ENCODE data around the gene BRD7.
A peak's percentile ranks its signal among the peaks of the same experiment; 100 is the strongest.

Gene BRD7

DNA sequence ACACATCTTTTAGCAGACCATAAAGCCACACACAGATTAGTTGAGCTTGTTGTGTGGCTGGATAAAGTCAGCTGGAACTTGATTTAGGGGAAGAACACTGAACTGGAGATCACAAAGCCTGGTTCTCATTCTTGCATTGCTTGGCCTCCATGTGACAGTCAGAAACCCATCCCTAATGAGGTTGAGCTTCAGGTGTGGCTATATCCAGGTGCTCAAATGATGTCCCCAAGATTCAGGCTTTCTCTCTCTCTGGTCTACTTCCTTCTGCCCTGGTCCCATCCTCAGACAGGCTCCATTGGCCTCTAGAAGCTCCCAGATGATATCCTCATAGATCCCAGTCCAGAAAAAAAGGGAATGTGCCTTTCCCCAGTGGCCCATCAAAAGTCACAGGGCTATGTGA lies 9.6 kb upstream of the BRD7 start:
- intact Hi-C loops (cut with micrococcal nuclease) = loop anchor here (10.0 kb wide), 1 partner anchor 166 kb away; the partner anchor contains the start of gene NKD1
- Mint-ChIP-seq H3K9me3 (no peaks in the 10 kb centered on the region), H3K36me3 (ENCODE audit: low read depth) (no peaks in the 10 kb centered on the region), H3K27me3 (peaks cover 13% of the 10 kb centered on the region), H3K4me1 (ENCODE audit: low read depth) (peaks cover 6% of the 10 kb centered on the region), H3K27ac (no peak overlapping the region), H3K4me3 (no peak overlapping the region)

DNA sequence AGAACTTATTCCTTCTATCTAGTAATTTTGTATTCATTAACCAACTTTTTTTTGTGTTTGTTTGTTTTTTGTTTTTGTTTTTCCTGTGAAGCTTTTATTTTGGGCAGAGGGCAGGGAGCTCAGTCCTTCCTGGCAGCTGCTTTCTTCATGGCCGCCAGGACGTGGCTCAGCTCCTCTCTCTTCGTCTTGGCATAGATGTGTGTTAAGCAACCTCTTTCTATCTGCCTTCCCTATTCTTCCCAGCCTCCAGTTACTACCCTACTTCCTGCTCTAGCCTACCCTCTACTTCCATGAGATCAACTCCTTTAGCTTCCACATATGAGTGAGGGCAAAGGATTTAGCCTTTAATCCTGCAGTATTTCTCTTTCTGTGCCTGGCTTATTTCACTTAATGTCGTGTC lies 8.2 kb upstream of the BRD7 start:
- Mint-ChIP-seq H3K27ac (no peak overlapping the region), H3K36me3 (ENCODE audit: low read depth) (no peaks in the 10 kb centered on the region), H3K9me3 (no peaks in the 10 kb centered on the region), H3K4me3 (no peak overlapping the region), H3K27me3 (peaks cover 13% of the 10 kb centered on the region), H3K4me1 (ENCODE audit: low read depth) (peaks cover 6% of the 10 kb centered on the region)
- intact Hi-C loops (cut with micrococcal nuclease) = loop anchor here (10.0 kb wide), 1 partner anchor 168 kb away; the partner anchor contains the start of gene NKD1

DNA sequence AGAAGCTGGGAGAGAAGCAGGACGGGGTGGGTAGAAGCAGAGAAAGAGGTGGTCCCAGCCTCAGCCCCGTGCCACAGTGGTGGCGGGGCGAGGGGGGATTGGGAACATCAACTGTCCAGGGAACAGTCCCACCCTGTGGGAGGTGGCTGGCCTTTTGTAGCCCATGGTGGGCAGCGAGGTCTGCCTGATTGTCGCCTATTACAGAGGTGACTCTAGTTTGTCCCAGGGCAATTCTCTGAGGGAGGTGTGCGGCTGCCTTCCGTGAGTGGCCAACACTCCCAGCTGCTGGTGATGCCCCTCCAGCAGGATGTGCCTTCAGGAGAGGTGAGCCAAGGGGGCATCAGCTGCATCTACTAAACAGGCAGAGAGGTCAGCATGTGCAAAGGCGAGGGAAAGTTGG lies 5.0 kb upstream of the BRD7 start:
- Mint-ChIP-seq H3K36me3 (ENCODE audit: low read depth) (no peaks in the 10 kb centered on the region), H3K27me3 (peaks cover 14% of the 10 kb centered on the region), H3K27ac (no peak overlapping the region), H3K4me1 (ENCODE audit: low read depth) (peaks cover 12% of the 10 kb centered on the region), H3K4me3 (no peak overlapping the region), H3K9me3 (no peaks in the 10 kb centered on the region)
- intact Hi-C loops (cut with micrococcal nuclease) = loop anchor here (10.0 kb wide), 1 partner anchor 171 kb away; the partner anchor contains the start of gene NKD1

DNA sequence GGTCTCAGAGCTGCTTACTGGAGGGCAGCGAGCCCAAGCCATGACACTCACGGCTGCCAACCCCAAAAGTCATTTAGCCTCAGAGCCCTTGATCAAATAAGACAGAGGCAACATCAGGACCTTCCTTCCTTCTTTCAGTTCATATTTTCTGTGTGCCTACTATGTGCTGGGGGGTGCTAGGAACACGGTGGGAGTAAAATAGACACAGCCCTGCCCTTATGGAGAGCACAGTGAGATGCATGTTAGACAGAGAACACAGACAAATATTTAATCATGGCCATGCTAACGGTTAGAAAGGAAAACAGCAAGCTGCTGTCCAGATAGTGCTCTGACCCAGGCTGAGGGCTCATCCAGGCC lies 4.5 kb upstream of the BRD7 start:
- intact Hi-C loops (cut with micrococcal nuclease) = loop anchor here (10.0 kb wide), 1 partner anchor 171 kb away; the partner anchor contains the start of gene NKD1
- H3K27me3 Mint-ChIP-seq = peaks cover 14% of the 10 kb centered on the region
- no peaks in the 10 kb centered on the region for H3K36me3 Mint-ChIP-seq (ENCODE audit: low read depth)
- H3K9me3 Mint-ChIP-seq = no peaks in the 10 kb centered on the region
- H3K4me1 Mint-ChIP-seq (ENCODE audit: low read depth) = peaks cover 12% of the 10 kb centered on the region
- H3K27ac Mint-ChIP-seq = no peak overlapping the region
- H3K4me3 Mint-ChIP-seq = no peak overlapping the region

DNA sequence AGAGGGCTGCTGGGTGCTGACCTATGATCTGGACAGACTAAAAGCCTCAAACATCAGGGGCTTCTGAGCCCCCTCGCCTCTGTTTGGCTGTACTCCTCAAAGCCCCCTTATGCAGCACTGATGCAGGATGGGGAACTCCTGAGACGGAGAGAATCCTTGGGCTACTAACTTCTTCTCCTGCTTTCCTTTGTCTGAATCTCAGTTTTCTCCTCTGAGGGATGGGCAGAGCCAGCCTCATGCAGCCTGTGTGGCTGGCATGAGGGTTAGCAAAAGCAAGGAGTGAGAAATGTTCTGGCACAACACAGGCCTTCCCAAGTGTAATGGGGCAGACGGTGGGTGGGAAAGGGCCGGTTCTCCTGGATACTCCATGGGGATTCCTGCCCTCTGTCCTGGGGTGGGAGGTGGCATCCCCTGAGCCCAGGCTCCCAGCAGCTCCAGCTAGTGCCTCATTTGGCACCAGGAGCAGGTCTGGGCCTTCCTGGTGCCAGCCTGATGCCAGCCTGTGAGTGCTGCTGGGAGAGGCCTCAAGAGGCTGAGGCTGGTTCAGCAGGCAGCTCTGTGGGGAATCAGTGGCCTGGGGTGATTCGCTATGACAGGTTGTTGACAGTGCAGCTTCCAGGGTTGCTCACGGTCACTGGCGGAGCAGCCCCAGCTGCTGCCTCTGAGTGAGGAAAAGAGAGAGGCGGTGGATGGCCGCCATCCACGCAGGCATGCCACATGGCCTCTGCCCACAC lies 4.0 kb upstream of the BRD7 start:
- Mint-ChIP-seq H3K27me3 (peaks cover 14% of the 10 kb centered on the region), H3K4me1 (ENCODE audit: low read depth) (peaks cover 17% of the 10 kb centered on the region), H3K4me3 (no peak overlapping the region), H3K36me3 (ENCODE audit: low read depth) (no peaks in the 10 kb centered on the region), H3K9me3 (no peaks in the 10 kb centered on the region), H3K27ac (no peak overlapping the region)
- intact Hi-C loops (cut with micrococcal nuclease) = loop anchor here (10.0 kb wide), 1 partner anchor 172 kb away; the partner anchor contains the start of gene NKD1

DNA sequence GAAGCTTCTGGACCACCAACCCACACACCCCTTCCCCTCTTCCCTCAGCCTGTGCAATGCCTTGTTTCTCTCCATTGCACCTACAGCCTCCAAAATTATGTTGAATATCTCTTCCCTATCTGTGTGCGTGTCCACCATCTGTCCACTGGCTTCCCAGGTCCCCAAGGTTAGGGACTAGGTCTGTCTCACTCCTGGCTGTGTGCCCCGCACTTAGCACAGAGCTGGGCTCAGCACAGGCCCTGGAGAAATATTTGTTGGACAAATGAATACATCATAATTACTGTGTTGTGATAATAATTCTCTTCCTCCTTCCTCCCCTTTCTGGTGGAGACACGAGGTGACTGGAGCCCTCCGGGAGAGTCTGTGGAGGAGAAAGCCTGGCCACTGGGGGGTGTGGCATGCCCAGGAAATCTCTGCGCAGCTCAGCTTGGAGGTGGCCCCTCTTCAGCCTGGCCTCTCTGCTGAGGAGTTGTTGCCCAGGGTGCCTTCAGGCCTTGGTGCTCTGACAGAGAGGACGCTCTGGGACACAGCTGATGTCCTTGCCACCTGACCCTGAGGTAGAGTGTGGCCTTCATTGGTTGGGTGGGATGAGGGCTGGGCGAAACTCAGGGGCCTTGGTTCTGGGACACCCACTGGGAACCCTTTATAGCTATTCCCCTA lies 3.3 kb upstream of the BRD7 start:
- H3K9me3 Mint-ChIP-seq = no peaks in the 10 kb centered on the region
- H3K4me1 Mint-ChIP-seq (ENCODE audit: low read depth) = peaks cover 21% of the 10 kb centered on the region
- intact Hi-C loops (cut with micrococcal nuclease) = loop anchor here (10.0 kb wide), 1 partner anchor 173 kb away; the partner anchor contains the start of gene NKD1

DNA sequence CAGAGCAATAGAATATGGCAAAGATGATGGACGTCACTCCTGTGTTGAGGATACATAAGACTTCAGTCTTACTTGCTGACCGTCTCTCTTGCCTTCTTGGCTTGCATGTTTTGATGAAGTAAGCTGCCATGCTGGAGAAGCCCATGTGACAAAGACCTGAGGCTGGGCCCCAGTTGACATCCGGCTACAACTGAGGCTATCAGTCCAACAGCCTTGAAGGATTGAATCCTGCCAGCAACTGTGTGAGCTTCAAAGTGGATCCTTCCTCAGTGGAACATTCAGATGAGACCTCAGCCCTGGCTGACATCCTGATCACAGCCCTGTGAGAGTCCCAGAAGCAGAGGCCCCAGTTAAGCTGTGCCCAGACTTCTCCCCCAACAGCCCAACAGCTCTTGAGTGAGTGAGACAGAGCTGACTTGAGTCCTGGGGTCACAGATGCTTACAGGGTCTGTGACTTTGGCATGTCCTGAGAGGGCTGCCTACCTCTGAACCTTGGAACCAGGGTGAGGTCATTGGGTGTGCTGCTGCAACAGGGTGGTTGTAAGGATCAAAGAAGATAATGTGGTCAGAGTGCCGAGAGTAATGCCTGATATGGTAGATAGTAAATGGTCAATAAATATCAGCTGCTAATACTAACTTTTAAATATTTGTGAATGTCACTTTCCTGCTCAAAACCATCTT lies 2.4 kb upstream of the BRD7 start:
- Mint-ChIP-seq H3K4me1 (ENCODE audit: low read depth) (peaks cover 19% of the 10 kb centered on the region), H3K36me3 (ENCODE audit: low read depth) (no peaks in the 10 kb centered on the region), H3K9me3 (no peaks in the 10 kb centered on the region), H3K27me3 (peaks cover 14% of the 10 kb centered on the region), H3K4me3 (no peak overlapping the region), H3K27ac (no peak overlapping the region)
- intact Hi-C loops (cut with micrococcal nuclease) = loop anchor here (10.0 kb wide), 1 partner anchor 174 kb away; the partner anchor contains the start of gene NKD1

More for the DNA sequence above, 3.3 kb upstream of the BRD7 start:
- H3K4me3 Mint-ChIP-seq = no peak overlapping the region
- peaks cover 14% of the 10 kb centered on the region for H3K27me3 Mint-ChIP-seq
- H3K36me3 Mint-ChIP-seq (ENCODE audit: low read depth) = no peaks in the 10 kb centered on the region
- H3K27ac Mint-ChIP-seq = no peak overlapping the region

DNA sequence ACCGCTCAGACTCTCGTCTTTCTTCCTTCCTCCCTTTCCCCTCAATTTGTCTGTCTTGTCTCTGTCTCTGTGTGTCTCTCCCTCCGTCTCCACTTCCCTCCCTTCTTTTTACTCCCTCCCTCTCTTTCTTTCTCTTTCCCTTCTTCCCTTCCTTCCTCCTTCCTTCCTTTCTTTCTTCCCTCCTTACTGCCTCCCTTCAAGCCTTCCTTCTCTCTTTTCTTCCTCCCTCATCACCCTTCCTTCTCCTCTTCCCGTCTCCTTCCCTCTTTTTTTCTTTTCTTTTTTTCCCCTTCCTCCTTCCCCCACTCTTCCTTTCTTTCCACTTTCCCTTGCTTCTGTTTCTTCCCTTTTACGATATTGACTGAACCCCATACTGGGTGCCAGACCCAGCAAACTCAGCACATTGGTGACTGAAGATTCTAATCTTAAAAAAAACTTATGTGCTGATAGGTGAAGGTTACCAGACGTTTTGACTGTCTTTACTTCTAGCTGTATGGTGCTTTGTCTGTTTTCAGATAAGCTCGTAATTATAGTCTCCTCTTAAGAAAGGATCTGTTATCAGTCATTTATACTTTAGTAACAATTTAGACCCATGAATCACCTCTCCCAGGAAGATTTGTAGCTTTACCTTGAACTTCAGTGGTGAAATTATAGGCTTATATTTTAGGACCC lies 481 bp upstream of the BRD7 start:
- Mint-ChIP-seq H3K36me3 (ENCODE audit: low read depth) (peaks cover 18% of the 10 kb centered on the region), H3K4me3 (peak overlapping the region; percentile 79), H3K4me1 (ENCODE audit: low read depth) (peaks cover 33% of the 10 kb centered on the region), H3K9me3 (no peaks in the 10 kb centered on the region), H3K27ac (peak overlapping the region; percentile 84), H3K27me3 (peaks cover 9% of the 10 kb centered on the region)
- intact Hi-C loops (cut with micrococcal nuclease) = loop anchor here (10.0 kb wide), 4 partner anchors 214 to 436 kb away; partner anchors contain the start of genes CYLD and TENT4B

DNA sequence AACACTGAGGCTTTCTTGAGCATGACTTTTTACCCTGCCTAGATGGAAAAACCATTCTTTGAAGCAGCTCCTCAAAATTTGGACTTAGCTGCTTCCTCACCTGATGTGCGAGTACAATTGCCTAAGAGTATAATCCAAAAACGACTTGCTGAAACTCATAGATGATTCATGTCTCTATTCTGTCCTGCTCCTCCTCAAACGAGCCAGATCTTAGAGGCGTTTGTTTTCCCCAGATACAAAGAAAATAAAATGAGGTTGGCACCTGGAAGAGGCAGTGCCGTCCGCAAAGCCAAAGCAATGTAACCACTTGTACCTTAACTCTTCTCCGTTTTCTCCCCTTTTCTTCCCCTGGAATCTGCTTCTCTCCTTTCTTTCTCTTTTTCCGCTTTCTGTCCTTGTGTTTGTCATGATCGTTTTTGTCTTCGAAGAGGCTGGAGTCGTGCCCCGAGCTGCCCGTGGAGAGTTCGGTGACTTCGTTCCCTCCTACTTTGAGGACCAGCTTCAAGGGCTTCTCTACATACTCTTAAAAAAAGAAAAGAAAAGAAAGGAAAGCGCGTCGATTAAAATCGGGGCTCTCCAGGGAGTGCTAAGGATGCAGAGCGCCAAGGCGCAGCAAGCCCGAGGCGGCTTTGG lies 895 bp downstream of the BRD7 start:
- H3K4me3 Mint-ChIP-seq = peak overlapping the region; percentile 80

DNA sequence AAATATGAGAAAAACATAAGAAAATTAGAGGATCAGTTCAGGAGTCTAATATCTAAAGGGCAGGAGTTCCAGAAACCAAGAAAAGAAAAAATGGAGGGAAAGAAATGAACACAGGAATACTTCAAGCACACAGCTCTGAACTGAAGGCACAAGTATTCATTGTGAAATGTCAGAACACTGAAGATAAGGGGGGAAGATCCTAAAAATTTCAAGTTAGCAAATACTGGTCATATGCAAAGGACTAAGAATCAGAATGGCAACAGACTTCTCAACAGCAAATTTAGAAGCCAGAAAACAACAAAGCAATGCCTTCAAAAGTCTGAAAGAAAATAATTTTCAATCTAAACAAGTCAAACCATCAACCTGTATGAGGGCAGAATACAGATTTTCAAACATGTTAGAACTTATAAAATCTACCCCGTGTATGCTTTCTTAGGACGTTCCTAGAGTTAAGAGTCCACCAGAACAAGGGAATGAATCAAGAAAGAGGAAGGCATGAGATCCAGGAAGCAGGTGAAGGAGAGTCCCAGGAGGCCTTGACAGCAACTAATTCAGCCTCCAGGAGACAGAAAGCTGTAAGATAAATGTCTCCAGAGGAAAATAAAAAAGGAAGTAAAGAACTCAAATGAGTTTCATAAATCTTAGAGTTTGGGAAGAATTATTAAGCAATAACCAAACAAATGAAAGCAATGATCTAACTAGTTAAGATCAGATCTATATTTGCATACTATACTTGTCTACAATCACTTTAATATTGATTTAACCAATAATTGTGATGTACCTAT lies 2.8 kb downstream of the BRD7 start:
- intact Hi-C loops (cut with micrococcal nuclease) = loop anchor here (10.0 kb wide), 4 partner anchors 211 to 439 kb away; partner anchors contain the start of genes CYLD and TENT4B
- H3K4me3 Mint-ChIP-seq = no peak overlapping the region
- peaks cover 47% of the 10 kb centered on the region for H3K36me3 Mint-ChIP-seq (ENCODE audit: low read depth)
- H3K9me3 Mint-ChIP-seq = no peaks in the 10 kb centered on the region
- no peaks in the 10 kb centered on the region for H3K27me3 Mint-ChIP-seq
- peak overlapping the region; percentile 45 for H3K27ac Mint-ChIP-seq
- H3K4me1 Mint-ChIP-seq (ENCODE audit: low read depth) = peaks cover 43% of the 10 kb centered on the region

More for the DNA sequence above, 895 bp downstream of the BRD7 start:
- Mint-ChIP-seq H3K27ac (peak overlapping the region; percentile 63), H3K4me1 (ENCODE audit: low read depth) (peaks cover 38% of the 10 kb centered on the region), H3K36me3 (ENCODE audit: low read depth) (peaks cover 31% of the 10 kb centered on the region), H3K27me3 (peaks cover 3% of the 10 kb centered on the region), H3K9me3 (no peaks in the 10 kb centered on the region)
- intact Hi-C loops (cut with micrococcal nuclease) = loop anchor here (10.0 kb wide), 4 partner anchors 213 to 437 kb away; partner anchors contain the start of genes CYLD and TENT4B

DNA sequence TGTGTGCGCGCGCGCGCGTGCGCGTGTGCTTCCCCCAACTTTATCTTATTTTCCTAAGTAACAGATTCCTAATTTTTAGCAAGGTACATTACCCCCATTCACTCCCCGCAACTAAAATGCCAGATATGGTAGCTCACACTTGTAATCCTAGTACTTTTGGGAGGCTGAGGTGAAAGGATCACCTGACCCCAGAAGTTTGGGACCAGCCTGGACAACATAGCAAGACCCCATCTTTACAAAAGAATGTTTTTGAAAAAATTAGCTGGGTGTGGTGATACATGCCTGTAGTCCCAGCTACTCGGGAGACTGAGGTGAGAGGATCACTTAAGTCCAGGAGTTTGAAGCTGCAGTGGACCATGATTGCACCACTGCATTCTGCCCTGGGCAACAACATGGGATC lies 5.1 kb downstream of the BRD7 start:
- H3K27ac Mint-ChIP-seq = no peak overlapping the region
- no peaks in the 10 kb centered on the region for H3K27me3 Mint-ChIP-seq
- peaks cover 46% of the 10 kb centered on the region for H3K4me1 Mint-ChIP-seq (ENCODE audit: low read depth)
- H3K4me3 Mint-ChIP-seq = no peak overlapping the region
- no peaks in the 10 kb centered on the region for H3K9me3 Mint-ChIP-seq
- intact Hi-C loops (cut with micrococcal nuclease) = loop anchor here (10.0 kb wide), 4 partner anchors 209 to 441 kb away; partner anchors contain the start of genes CYLD and TENT4B
- H3K36me3 Mint-ChIP-seq (ENCODE audit: low read depth) = peaks cover 55% of the 10 kb centered on the region

DNA sequence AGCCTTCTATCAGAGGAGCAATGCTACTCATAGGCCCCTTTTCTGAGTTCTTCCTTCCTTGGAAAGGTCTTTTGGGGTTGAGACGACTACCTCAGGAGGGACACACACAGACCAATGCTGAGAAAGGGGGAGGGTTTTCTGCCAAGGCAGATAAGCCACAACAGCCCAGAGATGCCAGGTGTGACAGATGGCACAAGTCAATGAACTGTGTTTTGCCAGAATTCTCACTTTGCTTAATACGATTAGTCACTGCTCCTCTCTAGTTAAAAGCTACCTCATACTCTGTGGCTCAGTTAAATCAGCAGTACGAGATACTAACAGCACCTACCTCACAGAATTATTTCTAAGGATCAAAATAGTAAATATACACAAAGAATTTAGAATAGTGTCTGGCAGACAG lies 8.0 kb downstream of the BRD7 start:
- Mint-ChIP-seq H3K4me3 (no peak overlapping the region), H3K36me3 (ENCODE audit: low read depth) (peaks cover 70% of the 10 kb centered on the region), H3K27ac (no peak overlapping the region), H3K9me3 (no peaks in the 10 kb centered on the region), H3K27me3 (no peaks in the 10 kb centered on the region), H3K4me1 (ENCODE audit: low read depth) (peaks cover 29% of the 10 kb centered on the region)
- intact Hi-C loops (cut with micrococcal nuclease) = loop anchor here (10.0 kb wide), 4 partner anchors 206 to 444 kb away; partner anchors contain the start of genes CYLD and TENT4B
